Bronchial epithelial cell (primary cell): ENCODE measurements around the gene SF3B2. TPM values are rescaled to one million over a fixed set of nuclear protein-coding genes. Genes with fewer than 3 reads are reported as not detected.

Experiments used
- DNase-seq: peaks from one replicate; pipeline ENCODE4 v3.0.0-alpha.2; 2010; ENCODE audit warnings: low read depth
- FAIRE-seq: peaks from 2 replicates; lab custom pipeline; 2011; peaks lifted over from hg19 to GRCh38; lab: Jason Lieb, UNC
- H3K27me3 ChIP-seq: 2 replicates; pipeline ENCODE4 v1.5.1; 2011; ENCODE audit warnings: low read length; ENCODE audit not compliant: control insufficient read depth, insufficient read depth
- H3K36me3 ChIP-seq: 2 replicates; pipeline ENCODE4 v1.5.1; 2011; ENCODE audit warnings: low read length; ENCODE audit not compliant: control insufficient read depth, insufficient read depth
- H3K4me3 ChIP-seq: 2 replicates; pipeline ENCODE4 v1.5.1; 2011; ENCODE audit warnings: mild to moderate bottlenecking, low read depth, low read length, control low read depth
- CTCF ChIP-seq: IDR thresholded peaks from 2 replicates; pipeline ENCODE4 v1.5.1; 2011; ENCODE audit warnings: mild to moderate bottlenecking, moderate library complexity, low read length, control low read depth, inconsistent platforms; ENCODE audit not compliant: insufficient read depth, severe bottlenecking
- total RNA-seq: library from RNA; depleted of rRNA; stranded (reverse); fragments of >200 nt; gene quantifications from 2 replicates; pipeline ENCODE4 v1.2.1, GENCODE V29; 2014

SF3B2 gene
- total RNA-seq, 1 donor from 2014 or later = 88.2 TPM

- no peak for DNase-seq
- no peaks in the 10 kb centered on the region for H3K36me3 ChIP-seq
Measured at GRCh38 chr11:66014804-66015453, 37.2 kb upstream of the SF3B2 start.

GRCh38 chr11:66015454-66015881 is 36.7 kb upstream of the SF3B2 start:
- FAIRE-seq (no peak), DNase-seq (peak; percentile 7)
- no peak for TF ChIP-seq CTCF
- Histone ChIP-seq H3K4me3 (no peak overlapping the region), H3K36me3 (no peaks in the 10 kb centered on the region), H3K27me3 (no peaks in the 10 kb centered on the region)

More at GRCh38 chr11:66014804-66015453, 37.2 kb upstream of the SF3B2 start:
- FAIRE-seq = no peak
- no peak for TF ChIP-seq CTCF
- no peak overlapping the region for H3K4me3 ChIP-seq
- no peaks in the 10 kb centered on the region for H3K27me3 ChIP-seq

- no peak for TF ChIP-seq CTCF
Measured at GRCh38 chr11:66015936-66016792, 36.0 kb upstream of the SF3B2 start.

GRCh38 chr11:66016793-66017177 is 35.4 kb upstream of the SF3B2 start:
- FAIRE-seq (no peak), DNase-seq (no peak)
- Histone ChIP-seq H3K36me3 (no peaks in the 10 kb centered on the region), H3K27me3 (no peaks in the 10 kb centered on the region), H3K4me3 (no peak overlapping the region)
- no peak for TF ChIP-seq CTCF

More at GRCh38 chr11:66015936-66016792, 36.0 kb upstream of the SF3B2 start:
- no peak overlapping the region for H3K4me3 ChIP-seq
- DNase-seq (no peak), FAIRE-seq (no peak)
- H3K36me3 ChIP-seq = no peaks in the 10 kb centered on the region
- no peaks in the 10 kb centered on the region for H3K27me3 ChIP-seq

- no peak for DNase-seq
- no peak for TF ChIP-seq CTCF
- no peak overlapping the region for H3K4me3 ChIP-seq
- no peaks in the 10 kb centered on the region for H3K36me3 ChIP-seq
- no peak for FAIRE-seq
- no peaks in the 10 kb centered on the region for H3K27me3 ChIP-seq
Measured at GRCh38 chr11:66017321-66017720, 34.8 kb upstream of the SF3B2 start.
